ENCODE results near the gene RAB44. TPM values are rescaled to one million over a fixed set of nuclear protein-coding genes. Genes with fewer than 3 reads are reported as not detected.
A peak's percentile ranks its signal among the peaks of the same experiment; 100 is the strongest.

The RAB44 gene
- total and polyA plus RNA-seq, 9 of the 15 experiments (the other 6 are each of a cell fraction or from before 2014, with no cell fraction given), result not detected

DNA sequence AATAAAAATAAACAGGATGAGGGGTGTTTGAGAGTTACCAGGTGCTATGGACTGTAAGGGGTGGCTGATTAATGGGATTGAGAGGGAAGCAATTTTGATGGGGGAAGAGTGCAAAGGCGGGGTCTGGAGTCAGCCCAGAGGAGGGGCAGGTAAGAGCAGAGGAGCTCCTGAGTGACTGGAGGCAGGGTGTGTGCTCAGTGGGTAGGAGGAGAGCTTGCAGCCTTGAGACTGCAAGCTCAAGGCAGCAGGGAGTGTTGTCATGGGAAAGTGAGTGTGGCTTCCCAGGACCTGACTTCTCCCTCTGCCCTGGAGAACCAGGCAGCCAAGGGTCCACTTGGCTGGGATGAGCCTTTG is 54.2 kb downstream of the RAB44 start:
- no peak for DNase-seq (ENCODE audit: extremely low read depth in 1 of 4, low spot score in 3 of 4)
- TF ChIP-seq FOXK2 (conservative IDR thresholded peaks at IDR 0.05 in 1 of 2, IDR thresholded peaks at IDR 0.05 in 1 of 2; ENCODE audit: low read depth in 2 of 2), result no peak
- no peak for TF ChIP-seq DIDO1 (tag; IDR thresholded peaks at IDR 0.05; ENCODE audit: low read depth)
- TF ChIP-seq NFE2L1 (tag; IDR thresholded peaks at IDR 0.05; ENCODE audit: borderline replicate concordance, low read depth), result no peak
- no peak for TF ChIP-seq ZNF445 (CRISPR knock-in tag; IDR thresholded peaks at IDR 0.05; ENCODE audit: low read depth)
- TF ChIP-seq, protein P1, sequence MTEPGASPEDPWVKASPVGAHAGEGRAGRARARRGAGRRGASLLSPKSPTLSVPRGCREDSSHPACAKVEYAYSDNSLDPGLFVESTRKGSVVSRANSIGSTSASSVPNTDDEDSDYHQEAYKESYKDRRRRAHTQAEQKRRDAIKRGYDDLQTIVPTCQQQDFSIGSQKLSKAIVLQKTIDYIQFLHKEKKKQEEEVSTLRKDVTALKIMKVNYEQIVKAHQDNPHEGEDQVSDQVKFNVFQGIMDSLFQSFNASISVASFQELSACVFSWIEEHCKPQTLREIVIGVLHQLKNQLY (CRISPR knock-in tag; conservative IDR thresholded peaks at IDR 0.05), result no peak
- TF ChIP-seq ZBTB8A (IDR thresholded peaks at IDR 0.05; ENCODE audit: partially characterized antibody), result no peak
- TF ChIP-seq ARID2 (IDR thresholded peaks at IDR 0.05), result no peak
- TF ChIP-seq PTRF (tag; IDR thresholded peaks at IDR 0.05), result no peak
- no peak for TF ChIP-seq ZNF124 (CRISPR knock-in tag; IDR thresholded peaks at IDR 0.05)
- no peak for TF ChIP-seq KLF16 (IDR thresholded peaks at IDR 0.05)
- no peak for TF ChIP-seq NFRKB (IDR thresholded peaks at IDR 0.05; ENCODE audit: low read depth)
- no peak for TF ChIP-seq ZNF584 (CRISPR knock-in tag; IDR thresholded peaks at IDR 0.05; ENCODE audit: low read depth)
- TF ChIP-seq NFATC3 (IDR thresholded peaks at IDR 0.05), result no peak
- TF ChIP-seq DNMT1 (IDR thresholded peaks at IDR 0.05), result no peak
- TF ChIP-seq FOXJ2 (tag; IDR thresholded peaks at IDR 0.05), result no peak
- TF ChIP-seq ZEB2 (IDR thresholded peaks at IDR 0.05), result no peak
- TF ChIP-seq ZNF76 (CRISPR knock-in tag; IDR thresholded peaks at IDR 0.05; ENCODE audit: borderline replicate concordance), result no peak
- no peak for TF ChIP-seq CREM (IDR thresholded peaks at IDR 0.05; ENCODE audit: low read depth)
- no peaks in the 10 kb centered on the region; a peak in 1 of 5 replicates for H3K4me1 ChIP-seq (replicated peaks in 1 of 2; ENCODE audit: control insufficient read depth in 2 of 2, insufficient read depth in 2 of 2, low read length in 2 of 2)

More for the DNA sequence above, 54.2 kb downstream of the RAB44 start:
- in situ Hi-C loops (cut with MboI), result loop anchor here (10.0 kb wide), 1 partner anchor 127 kb away; no protein-coding TSS in a partner anchor
- Histone ChIP-seq H3K9ac (ENCODE audit: insufficient read depth in 1 of 2, low read depth in 2 of 2, low read length in 2 of 2) (peak overlapping the region in 1 of 2 experiments; percentile 24; a peak in 1 of 4 replicates), H3K9me3 (replicated peaks; ENCODE audit: control insufficient read depth, insufficient read depth, low read depth, low read length) (no peaks in the 10 kb centered on the region), H3K36me3 (ENCODE audit: control insufficient read depth, insufficient read depth, low read length) (no peaks in the 10 kb centered on the region), H2AFZ (ENCODE audit: low read depth, low read length) (no peak overlapping the region), H4K20me1 (replicated peaks; ENCODE audit: control insufficient read depth, insufficient read depth, low read length) (0 out of 2 replicates have a peak, but pooled peaks cover 3% of the 10 kb centered on the region), H3K4me3 (no peak overlapping the region), H3K27me3 (ENCODE audit: control insufficient read depth in 2 of 2, insufficient read depth in 2 of 2, low read length in 2 of 2) (peaks cover 0 to 20% of the 10 kb centered on the region in 2 experiments; a peak in 2 of 5 replicates), H3K27ac (ENCODE audit: extremely low read depth, low read depth, low read length) (no peak overlapping the region), H3K9me1 (ENCODE audit: control insufficient read depth, insufficient read depth, low read length) (no peaks in the 10 kb centered on the region), H3K79me2 (ENCODE audit: control insufficient read depth, insufficient read depth, low read length) (no peaks in the 10 kb centered on the region), H3K4me2 (ENCODE audit: insufficient read depth, low read length) (no peak overlapping the region)
- no TSS peak for BruUV-seq (replicated peaks)
- 0% methylated on average over 1 of the region's 1 CpG for WGBS (ENCODE audit: insufficient coverage, low coverage, missing lambda C conversion rate)
- intact Hi-C loops (cut with micrococcal nuclease), result no loop called here
- no peak for FAIRE-seq
- ChIA-PET POLR2A (interaction anchor here (1.0 kb wide), 1 partner anchor 14 kb away, joined by 4 read pairs; no protein-coding TSS in a partner anchor), CTCF (ENCODE audit: low intra/inter-chr PET ratio) (no interaction called here)
- no peak for ATAC-seq

Data from K562 (cell line).